Sigmoid colon (tissue), 4 donors: ENCODE data around the gene EZR.

Source experiments
- CTCF ChIP-seq, 4 experiments: fragments of 450-650 bp in 3 of 4; fragments of 200-600 bp in 1 of 4; IDR thresholded peaks; one replicate each; pipeline ENCODE4 v1.5.1; 2016 to 2019; ENCODE audit warnings: antibody characterized with exemption in 4 of 4, mild to moderate bottlenecking in 3 of 4, moderate library complexity in 2 of 4
- EP300 ChIP-seq, 4 donors: sonication (generic); formaldehyde crosslinking; IDR thresholded peaks; one replicate each; pipeline ENCODE4 v1.6.1; 2017; ENCODE audit warnings: antibody characterized with exemption in 4 of 4
- POLR2A ChIP-seq, 2 donors: fragments of 450-650 bp; IDR thresholded peaks; one replicate each; pipeline ENCODE4 v1.6.1; 2016; ENCODE audit warnings: antibody characterized with exemption in 2 of 2, mild to moderate bottlenecking in 2 of 2, moderate library complexity in 2 of 2
- POLR2AphosphoS5 ChIP-seq, 4 donors: sonication (generic); formaldehyde crosslinking; IDR thresholded peaks; one replicate each; pipeline ENCODE4 v1.6.1; 2017; ENCODE audit warnings: antibody characterized with exemption in 4 of 4

- TF ChIP-seq CTCF (IDR thresholded peaks at IDR 0.05) (no peak), POLR2A (IDR thresholded peaks at IDR 0.05) (no peak), EP300 (IDR thresholded peaks at IDR 0.05) (no peak), POLR2AphosphoS5 (IDR thresholded peaks at IDR 0.05) (no peak)
These were observed 60.7 kb downstream of the EZR start for GRCh38 chr6:158758451-158758860.
